Measurements from ENCODE around the gene INF2. TPM values are rescaled to one million over a fixed set of nuclear protein-coding genes. Genes with fewer than 3 reads are reported as not detected.

Gene INF2
- polyA plus RNA-seq, 3 donors, result 54.0 to 60.1 (median 54.7) TPM

GRCh38 chr14:104673481-104673880 is 15.9 kb upstream of the INF2 start:
- DNase-seq, result no peak

GRCh38 chr14:104675447-104675846 is 14.0 kb upstream of the INF2 start:
- no peak for DNase-seq

DNA sequence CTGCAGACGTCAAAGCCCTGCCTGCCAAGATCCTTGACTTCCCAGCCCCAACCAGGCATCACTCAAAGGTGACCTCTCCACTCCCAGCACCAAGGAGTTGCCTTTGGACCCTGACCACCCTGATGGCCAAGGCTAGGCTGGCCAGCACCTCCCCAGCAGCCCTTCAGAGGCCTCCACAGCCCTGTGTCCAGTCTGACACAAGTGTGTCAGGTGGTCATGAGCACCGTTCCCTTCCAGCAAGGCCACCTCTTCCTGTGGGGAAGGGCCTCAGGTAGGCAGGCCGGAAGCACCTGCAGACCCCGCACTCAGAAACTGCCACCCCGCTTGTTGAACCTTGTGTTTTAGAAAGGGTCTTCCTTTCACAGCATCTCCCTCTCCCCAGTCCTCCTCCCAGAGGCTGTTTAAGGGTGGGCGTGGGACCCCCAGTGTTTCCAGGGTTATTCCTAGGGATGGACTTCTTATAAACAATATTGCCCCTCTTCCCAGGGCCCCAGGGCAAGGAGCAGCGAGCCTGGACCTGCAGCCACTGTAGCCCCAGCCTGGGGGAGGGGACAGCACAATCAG is 13.2 kb upstream of the INF2 start:
- DNase-seq, result no peak

DNA sequence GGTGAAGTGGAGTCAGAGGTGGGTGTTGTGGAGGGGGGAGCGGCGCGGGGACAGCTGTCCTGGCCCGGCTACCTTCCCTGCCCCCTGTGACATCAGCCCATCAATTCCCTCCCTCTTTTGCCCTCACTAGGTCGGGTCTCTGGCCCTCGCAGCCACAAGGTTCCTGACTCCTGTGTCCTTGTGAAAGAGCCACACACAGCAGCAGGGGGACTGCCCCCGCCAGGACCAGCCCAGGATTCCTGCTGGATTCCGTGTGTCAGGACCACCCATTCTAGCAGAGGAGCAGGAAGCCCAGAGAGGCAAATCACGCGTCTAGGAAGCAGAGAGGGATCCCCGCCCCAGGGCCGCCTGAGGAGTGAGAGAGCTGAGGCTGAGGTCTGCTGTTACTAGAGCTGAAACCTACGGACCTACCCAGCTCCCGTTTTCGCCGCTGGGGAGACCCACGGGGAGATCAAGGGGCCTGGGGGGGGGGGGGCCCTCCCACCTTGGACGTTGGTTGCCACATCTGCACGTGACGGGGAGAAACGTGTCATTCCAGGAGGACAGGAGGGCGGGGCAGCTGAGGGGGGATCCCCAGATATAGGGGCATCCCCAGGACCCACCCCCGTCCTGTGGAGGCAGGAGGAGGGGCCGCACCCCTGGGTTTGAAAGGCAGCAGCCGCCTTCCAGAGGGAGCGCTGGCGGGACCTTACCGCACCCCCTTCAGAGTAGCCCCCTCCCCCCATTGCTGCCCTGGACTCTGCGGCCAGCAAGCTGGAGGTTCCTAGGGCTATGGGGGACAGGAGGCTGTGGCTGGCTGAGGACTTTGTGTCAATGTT is 12.5 kb upstream of the INF2 start:
- DNase-seq, result no peak

DNA sequence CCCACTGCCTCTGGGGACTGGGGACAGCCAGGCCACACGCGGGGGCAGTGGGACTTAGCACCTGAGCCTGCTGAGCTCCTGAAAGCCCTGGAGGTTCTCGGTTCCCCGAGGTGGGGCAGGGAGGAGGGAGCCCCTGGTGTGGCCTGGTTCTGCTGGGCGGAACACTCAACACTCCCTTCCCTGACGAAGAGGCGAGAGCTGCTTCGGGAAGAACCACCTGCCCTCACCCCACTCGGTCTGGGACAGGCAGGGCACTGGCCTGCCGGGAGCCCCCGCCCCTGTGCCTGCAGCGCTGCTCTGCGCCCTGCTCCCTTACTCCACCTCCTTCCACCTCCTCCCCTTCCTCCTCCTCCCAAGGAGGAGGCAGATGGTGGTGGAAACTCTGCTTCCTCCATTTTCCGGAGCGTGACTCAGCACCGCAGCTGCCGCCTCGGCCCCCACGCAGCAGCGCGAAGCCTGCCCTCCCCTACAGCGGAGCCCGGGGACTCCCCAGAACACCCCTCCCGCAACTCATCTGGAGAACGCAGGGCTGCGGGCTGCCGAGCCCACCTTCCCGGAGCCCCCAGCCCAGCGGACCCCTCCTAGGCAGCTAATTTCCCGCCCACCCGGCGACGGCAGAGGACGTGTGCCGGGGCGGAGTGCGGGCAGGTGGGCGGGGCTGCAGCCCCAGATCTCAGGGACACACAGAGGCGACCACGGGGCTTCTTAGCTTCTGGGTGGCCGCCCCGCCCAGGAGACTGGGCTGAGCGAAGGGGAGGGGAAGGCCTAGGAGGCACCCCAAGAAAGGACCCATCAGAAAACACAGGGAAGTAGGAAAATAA is 11.7 kb upstream of the INF2 start:
- no peak for DNase-seq

GRCh38 chr14:104678346-104678745 is 11.1 kb upstream of the INF2 start:
- no peak for DNase-seq

DNA sequence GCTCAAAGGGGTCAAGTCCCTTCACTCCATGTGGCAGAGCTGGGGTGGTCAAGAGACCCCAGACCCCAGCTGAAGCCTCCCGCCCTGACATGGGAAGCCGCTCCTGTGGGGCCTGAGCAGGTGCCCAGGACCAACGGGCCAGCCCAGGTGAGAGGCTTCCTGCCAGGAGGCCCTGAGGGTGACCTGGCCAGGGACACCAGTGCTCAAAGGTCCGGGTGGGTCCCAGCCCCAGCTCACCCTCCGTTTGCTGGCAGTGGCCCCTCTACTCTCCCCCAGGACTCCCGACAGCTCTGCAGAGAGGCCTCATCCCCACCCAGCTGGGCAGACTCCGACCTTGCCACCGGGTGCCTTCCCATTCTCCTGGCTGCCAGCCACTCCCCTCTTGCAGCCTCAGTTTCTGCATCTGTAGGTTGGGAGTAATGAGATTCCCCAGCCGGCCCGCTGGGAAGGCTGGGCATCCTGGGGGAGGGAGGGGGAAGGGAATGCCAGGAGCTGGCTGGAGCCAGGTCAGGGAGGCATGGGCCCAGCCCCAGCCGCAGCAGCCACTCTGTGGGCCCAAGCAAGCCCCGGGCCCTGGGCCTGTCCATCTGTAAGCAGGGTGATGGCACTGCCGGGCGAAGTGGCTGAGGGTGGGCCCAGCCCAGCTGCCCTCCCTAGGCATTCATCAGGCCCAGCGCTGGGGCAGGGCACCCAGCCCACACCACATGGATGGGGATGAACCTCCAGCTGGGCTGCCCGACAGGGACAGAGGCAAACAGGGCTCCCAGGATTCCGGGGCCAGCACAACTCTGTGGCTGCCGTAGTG is 10.3 kb upstream of the INF2 start:
- no peak for DNase-seq

DNA sequence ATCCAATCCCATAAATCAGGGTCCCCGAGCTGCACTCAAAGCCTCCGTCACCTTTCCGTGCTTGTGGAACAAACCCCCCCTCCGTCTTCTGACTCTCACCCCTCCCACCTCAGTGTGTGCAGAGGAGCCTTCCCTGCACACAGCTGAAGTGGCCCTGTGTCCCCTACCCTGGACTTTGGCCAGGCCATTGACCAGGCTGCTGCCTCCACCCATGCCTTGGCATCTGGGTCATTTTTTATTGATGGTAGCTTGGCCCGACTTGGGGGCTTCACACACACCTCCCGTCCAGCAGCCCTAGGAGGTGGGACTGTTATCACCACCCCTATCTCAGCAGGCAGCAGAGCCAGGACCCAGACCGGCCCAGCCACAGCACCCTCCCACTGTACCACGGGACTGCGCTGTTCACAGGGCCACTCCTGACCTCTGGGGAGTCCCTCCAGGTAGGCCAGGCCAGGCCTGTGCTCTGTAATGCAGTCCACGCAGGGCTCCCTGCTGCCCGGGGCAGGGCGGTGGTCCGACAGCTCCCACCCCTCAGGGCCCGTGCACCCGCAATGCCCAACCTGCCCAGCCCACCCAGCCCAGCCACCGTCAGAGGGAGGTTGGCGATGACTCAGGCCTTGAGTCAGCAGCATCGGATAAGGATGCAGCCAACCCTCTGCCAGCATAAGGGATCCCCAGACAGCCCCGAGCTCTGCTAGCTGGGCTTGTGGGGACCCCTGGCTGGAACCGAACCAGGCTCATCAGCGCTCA is 9.2 kb upstream of the INF2 start:
- no peak for DNase-seq

- DNase-seq, result no peak
Observed at GRCh38 chr14:104680806-104681688, 8.4 kb upstream of the INF2 start.

- DNase-seq, result peak; percentile 89
Observed at GRCh38 chr14:104681689-104682074, 7.7 kb upstream of the INF2 start.

- DNase-seq, result no peak
Observed at GRCh38 chr14:104682107-104682593, 7.3 kb upstream of the INF2 start.

DNA sequence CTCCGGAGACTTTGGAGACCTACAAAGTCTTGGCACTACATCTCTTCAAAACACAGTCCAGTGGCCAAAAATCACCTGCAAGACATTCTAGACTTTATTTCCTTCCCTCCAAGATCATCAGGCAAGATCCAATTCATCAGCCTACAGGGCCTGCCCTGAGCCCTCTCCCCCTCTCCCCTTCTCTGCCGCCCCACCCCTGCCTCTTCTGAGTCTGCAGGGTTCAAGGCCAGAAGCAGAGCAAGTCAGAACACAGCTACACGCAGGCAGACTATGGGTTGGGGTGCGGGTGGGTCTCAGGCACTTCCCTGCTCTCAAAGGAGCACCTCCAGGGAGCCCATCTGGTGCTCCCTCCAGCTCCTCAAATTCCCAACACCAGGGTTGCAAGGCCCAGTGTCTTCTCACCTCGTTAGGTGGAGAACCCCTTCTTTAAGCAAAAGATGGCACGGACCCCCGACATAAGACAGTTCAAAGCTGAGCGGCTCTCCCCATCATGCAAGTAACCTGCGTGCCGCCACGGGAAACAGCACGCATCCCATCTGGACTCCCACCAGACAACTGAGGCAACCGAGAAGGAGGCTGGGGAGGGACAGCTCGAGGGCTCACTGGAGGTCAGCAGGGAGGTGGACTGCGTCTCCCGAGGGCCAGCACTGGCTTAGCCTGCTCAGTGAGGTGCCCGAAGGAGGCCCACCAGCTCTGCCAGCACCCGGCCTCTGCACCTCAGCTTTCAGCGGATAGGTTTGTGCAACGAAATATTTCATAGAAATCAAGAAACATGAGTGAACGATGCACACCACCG is 5.6 kb upstream of the INF2 start:
- DNase-seq, result no peak

DNA sequence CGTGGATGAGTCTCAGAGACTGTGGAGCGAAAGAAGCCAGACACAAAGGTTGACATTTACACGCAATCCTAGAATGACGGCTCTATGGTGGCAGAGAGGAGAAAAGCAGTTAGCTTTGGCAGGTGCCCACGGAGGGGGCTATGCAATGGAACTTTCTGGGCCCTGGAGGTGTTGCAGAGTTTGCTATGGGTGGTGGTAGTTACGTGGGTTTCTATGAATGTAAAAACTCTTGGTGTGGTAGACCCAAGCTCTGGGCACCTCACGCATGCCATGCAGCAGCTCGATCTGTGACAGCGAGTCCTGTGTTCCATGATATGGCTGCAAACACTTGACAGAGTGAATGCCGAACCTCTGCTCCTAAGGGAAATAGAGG is 5.0 kb upstream of the INF2 start:
- DNase-seq, result no peak

DNA sequence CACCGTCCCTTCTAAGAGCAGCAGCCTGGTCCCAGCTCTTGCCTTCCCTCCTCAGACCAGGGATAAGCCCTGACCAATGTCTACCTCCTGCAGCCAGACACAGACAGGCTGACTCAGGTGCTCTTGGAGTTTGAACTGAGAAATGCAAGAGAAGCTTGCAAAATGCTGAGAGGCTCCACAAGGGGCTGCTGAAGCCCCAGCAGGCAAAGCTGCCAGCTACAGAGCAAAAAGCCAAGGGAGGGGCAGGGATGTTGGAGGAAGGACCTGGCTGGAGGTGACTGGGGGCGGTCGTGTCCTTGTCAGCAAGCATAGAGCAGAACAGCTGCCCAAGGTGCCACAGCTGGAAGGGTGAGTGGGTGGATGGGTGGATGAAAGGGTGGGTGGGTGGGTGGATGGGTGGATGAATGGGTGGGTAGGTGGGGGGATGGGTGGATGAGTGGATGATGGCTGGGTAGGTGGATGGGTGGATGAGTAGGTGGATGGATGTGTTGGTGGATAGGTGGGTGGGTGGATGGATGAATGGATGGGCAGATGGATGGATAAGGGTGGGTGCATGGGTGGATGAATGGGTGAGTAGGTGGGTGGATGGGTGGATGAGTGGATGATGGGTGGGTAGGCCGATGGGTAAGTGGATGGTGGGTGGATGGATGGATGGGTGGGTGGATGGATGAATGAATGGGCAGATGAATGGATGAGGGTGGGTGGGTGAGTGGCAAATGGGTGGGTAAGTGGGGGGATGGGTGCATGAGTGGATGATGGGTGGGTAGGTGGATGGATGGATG is 4.0 kb upstream of the INF2 start:
- DNase-seq, result no peak

GRCh38 chr14:104685998-104686610 is 3.3 kb upstream of the INF2 start:
- no peak for DNase-seq

DNA sequence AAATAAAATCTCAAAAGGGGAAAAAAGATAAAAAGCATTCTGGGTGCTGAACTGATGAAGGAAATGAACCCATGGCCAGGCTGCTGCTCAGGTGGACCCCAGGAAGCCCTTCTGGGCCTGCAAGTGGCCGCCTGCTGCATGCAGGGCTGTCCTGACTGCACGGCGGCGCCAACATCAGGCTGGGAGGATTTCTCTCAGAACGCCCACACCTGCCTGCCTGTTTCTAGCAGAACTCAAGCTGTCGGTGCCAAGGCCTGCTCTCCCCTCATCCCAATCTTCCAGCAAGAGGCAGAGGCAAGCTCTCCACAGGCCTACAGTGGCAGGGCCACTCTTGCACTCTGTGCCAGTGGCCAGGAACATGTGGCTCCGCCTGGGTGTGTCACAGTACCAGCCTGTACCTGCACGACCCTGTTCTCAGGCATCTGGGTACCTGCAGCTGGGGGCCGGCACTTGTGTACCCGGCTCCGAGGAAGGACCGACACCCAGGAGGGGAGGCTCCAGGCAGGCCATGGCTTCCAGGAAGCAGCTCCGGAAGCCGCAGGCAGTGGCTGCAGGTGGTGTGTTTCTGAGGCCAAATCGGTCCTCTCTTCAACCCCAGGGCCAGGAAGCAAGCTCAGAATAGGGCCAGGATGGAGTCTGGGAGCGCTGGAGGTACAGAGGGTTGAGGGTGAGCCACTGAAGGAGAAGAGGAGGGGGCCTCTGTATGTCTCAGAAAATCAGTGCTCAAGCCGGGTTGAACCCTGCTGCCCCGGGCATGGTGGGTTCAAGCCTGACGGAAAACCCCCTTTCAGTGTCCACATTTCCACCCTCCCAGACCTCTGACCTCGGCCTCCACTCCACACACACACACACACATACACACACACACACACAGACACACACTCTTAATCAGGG is 2.5 kb upstream of the INF2 start:
- no peak for DNase-seq
